NCI-H1694 treated with DMSO at 0.1 percent for 48 hours (cell line): ENCODE data around the gene SLC37A1.
A peak's percentile ranks its signal among the peaks of the same experiment; 100 is the strongest.

Experiments used
- DNase-seq: peaks from one replicate; lab custom pipeline; 2025; lab: John Stamatoyannopoulos, UW

Gene SLC37A1

DNA sequence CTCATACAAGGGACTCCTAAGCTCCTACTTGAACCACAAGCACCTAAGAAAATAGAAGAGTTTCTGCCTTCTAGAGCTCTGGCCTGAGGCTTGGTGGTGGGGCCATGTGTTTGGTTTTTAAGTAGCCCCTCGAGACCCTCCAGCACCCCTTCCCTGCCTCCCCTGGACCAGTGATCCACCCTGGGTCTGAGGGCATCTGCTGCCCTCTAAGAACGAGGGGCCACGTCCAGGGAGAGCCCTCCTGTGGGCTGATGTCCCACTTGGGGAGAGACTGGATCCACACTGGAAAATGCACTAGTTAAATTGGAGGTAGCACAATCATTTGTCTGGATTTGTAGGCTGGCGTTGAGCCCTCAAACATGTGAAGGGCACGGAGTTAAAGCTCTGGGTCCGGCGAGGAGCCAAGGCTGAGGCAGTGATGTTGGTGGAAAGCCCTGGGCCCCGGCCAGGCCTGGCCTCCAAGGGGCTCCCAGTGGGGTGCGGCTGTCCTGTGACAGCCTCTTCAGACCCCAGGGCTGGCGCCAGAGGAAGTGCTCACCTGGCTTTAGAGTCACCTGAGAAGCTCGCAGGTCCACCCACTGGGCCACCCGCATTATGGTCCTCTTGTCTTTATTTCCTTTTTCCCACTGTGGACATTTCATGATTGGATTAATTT, 65.2 kb downstream of the SLC37A1 start:
- no peak for DNase-seq

DNA sequence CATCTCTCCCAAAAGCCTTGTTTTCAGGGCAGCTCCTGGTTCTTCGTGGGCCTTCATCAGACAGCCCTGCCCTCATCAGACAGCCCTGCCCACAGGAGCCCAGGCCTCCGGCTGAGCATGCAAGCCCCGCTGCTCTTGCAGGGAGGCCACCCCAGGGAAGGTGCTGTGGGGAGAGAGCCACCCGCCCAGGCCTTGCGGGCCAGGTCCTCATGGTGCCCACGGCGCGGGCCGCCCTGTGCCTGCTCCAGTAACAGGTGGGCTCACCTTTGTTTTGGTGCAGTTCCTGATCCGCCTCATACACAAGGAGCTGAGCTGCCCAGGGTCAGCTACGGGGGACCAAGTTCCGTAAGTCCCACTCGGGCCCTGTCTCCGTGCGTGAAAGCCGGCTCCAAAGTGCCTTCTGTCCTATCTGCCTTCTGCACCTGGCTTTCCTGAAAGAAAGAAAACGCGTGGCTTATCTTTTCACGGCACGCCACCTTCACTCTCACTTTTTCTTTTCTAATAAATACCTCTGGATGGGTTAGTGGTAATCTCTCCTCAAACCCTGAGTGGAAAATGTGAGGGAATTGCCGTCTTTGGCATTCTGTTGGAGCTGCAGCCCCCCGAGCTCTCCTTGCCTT, 65.9 kb downstream of the SLC37A1 start:
- DNase-seq = no peak

DNA sequence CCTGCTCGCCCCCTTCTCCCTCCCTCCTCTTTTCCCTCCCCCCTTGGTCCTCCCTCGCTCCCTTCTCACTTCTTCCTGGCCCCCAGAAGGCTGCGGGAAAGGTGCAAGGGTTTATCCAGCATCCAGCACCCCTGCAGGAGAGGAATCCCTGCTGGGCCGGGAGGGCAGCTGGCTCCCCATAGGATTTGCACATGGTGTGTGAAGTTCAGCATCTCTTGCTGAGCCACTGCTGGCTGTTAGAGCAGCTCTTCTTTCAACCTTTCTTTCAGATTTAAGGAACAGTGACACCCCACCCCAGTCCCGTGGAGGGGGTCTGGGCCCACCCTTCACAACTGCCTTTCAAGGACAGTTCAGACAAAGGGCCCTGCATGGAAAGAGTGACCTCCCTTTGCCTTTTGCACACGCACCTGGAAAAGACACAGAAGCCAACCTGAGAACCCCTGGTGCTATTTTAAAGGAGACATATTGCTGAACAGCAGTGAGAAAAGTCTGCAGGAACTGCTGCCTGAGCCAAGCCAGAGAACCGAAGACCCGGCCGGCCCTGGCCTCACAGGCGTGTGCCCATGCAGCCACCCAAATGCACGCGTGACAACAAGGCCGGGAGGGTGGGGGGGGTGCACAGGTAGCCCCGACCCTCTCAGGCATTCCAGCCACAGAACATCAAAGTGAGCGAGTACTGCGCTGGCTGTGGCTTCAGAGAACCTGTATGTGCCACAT, 66.6 kb downstream of the SLC37A1 start:
- DNase-seq = no peak

DNA sequence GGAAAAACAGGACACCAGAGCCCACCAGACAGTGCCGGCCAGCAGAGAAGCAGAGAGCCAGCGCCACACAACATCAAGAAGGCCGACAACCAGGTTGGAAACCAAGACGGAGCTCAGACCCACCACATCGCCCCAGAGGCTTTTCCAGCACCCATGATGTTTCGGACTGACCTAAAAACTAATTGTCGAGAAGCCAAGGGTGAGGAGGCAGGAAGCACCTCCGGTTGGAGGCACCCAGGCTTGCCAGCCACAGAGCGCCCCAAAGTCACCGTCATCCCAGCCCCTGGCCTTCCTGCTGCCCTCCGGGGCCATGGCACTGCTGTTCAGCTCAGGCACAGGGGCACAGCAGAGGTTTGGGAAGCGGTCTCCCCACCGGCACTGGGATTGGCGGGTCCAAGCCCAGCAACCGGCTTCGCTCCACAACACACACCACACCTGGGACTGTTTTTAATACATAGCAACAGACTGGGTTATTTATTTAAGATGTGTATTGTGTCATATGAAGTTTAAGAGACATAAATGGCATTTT, 67.2 kb downstream of the SLC37A1 start:
- DNase-seq = no peak

DNA sequence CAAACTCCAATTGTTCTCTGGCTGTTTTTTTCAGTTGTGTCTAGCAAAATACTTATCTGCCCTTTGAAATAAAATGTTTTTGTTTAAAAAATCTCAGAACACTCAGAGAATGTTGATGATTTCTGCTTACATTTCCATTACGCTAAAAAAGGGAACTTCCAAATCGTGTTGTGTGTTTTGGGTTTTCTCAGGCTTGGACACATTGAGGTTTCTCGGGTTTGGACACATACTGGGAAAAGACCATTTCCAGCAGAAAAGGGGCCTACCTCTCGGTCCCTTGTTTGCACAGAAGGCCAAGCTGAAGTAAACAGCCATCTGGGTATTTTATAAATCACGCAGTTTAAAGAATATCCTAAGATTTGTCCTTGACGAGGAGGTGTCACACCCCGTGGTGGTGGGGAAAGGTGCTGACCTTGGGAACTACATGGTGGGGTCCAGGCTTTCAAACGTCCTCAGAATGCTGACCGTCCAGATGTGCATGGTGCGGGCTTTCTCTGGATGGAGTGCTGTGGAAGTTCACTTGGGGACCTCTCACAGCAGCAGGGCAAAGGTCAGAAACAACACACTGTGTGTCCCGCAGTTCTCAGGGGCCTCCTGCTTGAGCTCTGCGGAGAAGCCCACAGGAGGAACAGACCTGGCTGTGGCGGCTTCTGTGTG, 67.8 kb downstream of the SLC37A1 start:
- DNase-seq = no peak

DNA sequence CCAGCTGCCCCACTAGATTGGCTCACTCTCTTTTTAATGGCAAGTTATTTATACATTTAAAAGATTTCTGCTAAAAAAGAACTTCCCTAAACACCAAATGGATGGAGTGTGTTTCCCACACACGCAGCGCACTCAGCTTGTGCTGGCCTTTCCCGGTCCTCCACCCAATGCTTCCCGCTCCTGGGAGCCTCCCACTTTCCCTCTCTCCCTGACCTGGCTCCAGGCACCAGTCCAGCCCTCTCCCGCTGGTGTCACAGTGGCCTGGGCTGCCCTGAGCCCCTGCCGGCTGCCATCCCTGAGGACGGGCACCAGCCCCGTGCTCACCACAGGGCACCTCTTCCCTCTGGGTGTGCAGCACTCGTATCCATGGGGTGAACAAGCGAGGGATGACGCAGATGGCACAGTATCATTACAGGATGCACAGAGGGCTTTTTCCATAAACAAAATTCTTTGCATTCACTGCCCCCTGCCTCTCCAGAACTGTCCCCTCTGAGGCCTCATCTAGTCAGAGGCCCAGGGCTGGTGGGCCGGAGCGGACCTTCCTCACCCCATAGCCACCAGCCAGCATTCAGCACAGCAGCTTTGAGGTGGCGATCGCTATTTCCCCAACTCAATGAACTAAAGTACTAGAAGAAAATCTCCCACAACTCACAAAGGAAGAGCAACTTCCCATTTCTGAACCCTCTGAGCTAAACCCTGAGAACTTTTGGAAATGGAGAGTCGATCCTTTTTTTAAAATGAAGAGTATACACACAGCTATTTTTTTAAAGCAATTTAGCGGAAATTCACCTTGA, 68.5 kb downstream of the SLC37A1 start:
- no peak for DNase-seq

DNA sequence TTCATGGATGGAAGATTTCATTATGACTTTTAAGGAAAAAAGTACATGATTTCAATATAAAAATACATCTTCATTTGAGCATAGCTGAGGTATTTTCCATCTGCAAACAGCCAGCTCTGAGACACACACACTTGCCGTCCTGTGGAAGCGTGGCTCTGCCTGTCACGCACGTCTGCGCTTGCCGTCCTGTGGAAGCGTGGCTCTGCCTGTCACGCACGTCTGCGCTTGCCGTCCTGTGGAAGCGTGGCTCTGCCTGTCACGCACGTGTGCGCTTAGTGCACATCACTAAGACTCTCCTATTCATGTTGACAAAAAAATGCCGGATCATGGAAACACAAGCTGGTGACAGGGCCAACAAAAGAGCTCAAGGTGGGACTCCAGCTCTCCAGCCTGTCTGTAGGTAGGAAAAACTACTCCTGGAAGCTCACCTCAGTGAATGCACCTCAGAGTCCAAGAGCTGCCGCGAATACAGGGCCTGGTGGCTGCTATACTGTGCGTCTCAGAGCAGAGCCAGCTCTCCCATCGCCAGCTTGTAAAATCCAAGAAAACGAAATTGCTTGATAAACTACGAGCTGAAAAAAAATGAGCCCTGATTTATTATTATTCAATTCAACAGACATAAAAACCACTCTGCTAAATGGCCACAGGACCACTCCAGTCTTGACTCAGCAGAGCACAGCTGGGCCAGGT, 69.3 kb downstream of the SLC37A1 start:
- DNase-seq = no peak

DNA sequence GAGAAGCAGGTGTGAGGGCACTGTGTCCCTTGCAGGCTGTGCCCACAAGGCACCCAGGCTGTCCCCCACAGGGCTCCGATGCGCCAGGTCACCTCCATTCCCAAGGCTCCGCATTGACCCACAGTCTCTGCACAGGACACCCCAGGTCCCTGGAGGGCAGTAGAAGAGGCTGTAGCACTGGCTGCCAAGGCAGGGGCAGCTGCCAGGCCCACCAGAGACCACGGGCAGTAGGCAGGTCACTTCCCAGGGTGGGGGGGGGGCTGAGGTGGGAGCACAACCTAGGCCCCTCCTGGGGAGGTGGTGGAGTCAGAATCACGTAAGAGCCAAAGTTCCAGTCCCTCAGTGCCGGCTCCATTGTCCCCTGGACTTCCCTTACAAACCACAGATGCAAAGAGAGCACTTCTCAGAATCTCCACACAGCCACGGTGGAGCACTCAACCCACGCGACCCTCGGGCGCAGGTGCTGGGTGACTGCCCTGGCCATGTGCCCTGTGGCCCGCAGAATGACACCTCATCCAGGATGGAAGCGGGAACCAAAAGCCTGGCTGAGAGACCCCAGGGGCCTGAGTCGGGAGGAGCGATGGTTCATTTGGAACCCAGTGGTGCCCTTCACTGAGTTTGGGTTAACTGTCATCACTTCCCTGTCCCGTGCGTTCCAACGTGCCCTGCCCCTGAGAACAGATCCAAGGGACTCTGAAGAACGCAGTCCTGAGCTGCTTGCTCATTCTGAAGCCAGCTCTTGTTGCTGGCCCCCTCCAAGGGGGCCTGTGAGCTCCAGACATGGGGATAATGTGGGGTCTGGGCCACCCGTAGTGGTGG, 70.0 kb downstream of the SLC37A1 start:
- DNase-seq = no peak

DNA sequence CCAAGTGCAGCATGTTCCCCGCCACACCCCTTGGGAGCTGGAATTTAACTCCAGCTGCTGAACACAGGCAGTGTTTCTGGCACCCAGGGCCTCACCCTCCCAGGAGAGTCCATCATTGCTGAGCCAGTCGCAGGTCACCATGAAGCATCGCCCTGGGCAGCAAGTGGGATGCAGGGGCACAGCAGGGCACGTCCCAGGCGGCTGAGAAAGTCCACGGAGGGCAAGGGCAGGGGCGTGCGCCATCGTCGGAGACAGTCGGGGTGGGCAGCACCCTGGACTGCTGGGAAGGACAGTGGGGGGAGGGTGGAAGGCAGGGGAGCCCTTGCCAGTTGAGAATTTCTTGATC, 70.6 kb downstream of the SLC37A1 start:
- DNase-seq = no peak

DNA sequence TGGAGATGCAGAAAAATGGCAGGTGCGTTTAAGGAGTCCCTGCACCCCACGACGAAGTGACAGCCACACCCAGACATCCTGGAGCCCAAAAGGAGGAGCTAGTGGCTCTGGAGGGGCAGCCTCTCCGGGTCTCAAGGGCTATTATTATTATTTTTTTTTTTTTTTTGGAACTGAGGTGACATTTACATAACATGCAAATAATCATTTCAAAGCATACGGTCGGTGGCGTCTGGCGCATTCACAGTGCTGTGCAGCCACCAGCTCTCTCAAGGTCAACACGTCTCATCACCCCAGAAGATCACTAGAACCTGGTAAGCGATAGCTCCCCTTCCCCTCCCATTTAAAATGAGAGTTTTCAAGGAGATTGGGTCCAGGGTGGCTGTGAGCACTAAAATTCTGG, 72.2 kb downstream of the SLC37A1 start:
- DNase-seq = no peak

DNA sequence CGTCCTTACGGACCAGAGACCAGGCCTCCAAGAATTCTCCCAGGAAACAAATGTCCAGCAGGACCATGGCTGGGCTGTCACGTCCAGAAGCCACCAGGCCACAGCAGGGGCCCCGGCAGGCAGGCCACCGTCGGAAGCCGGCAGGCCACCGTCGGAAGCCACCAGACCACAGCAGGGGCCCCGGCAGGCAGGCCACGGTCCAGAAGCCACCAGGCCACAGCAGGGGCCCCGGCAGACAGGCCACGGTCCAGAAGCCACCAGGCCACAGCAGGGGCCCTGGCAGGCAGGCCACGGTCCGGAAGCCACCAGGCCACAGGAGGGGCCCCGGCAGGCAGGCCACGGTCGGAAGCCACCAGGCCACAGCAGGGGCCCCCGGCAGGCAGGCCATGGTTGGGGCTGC, 72.8 kb downstream of the SLC37A1 start:
- DNase-seq = no peak

DNA sequence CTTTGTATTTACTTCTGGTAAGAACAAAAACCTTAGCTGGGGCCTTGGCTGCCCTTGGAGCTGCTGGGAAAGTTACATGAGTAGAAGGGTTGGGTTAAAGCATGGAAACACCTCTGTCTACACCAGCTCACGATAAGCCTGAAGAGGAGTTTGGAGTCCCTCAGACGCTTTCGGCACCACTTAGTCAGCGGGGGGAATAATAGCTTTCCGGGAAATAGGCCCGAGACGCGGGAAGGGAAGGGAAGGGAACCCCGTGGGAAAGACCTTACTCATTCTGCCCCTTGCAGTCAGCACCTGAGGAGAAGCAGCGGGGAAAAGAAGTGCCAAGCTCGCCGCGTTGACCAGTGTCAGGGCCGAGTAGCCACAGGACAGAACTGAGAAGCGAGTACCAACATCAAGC, 73.4 kb downstream of the SLC37A1 start:
- DNase-seq = no peak

DNA sequence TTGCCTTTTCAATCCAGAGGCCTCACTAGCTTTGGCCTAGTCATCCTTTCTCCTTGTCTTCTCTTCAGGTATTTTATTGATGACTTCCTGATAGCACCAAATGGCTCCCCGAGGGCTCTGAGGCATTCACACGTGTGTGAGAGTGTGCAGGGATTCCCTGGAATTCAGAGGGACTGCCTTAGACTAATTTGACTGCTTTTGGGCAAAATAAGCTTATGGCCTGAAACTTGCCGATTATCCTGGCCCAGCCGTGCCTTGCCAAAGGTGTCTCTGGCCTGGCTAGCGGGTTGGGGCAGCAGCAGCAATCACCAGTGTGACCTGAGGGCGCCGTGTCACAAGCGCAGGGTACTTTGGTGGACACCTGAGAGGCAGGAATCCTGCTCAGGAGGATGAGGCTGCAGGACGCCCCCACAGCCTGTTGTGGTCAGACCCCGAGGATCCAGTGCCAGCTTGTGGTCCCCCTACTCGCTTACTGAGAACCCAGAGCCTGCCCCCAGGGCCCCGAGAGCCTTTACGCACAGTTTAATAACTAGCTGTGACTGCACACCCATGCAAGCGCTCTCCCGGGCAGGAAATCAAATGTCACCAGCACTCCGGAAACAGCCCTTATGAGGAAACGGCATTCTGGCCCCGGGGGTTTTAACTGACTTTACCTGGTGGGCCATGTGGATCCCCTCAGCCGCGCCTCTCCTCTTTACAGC, 76.9 kb downstream of the SLC37A1 start:
- no peak for DNase-seq

DNA sequence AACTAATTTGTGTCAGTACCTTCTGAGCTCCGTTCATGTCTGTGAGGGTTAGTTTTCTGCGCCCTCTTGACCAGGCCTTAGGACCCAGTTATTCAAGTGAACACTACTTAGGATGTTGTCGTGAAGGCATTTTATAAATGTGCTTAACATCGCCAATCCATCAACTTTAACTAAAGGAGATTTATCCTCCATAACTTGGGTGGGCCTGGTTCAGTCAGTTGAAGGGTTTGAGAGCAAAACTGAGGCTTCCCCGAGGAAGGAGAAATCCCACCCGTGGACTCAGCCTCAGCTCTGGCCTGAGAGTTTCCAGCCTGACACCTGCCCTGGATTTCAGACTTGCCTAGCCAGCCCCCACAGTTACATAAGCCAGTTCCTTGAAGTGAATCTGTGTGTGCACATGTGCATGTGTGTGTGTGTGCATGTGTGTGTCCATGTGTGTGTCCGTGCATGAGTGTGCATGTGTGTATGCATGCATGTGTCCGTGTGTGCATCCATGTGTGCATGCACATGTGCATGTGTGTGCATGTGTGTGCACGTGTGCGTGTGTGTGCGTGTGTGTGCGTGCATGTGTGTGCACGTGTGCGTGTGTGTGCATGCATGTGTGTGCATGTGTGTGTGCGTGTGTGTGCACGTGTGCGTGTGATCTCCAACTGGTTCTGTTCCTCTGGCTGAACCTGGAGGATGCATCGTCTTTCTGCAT, 77.7 kb downstream of the SLC37A1 start:
- DNase-seq = no peak

DNA sequence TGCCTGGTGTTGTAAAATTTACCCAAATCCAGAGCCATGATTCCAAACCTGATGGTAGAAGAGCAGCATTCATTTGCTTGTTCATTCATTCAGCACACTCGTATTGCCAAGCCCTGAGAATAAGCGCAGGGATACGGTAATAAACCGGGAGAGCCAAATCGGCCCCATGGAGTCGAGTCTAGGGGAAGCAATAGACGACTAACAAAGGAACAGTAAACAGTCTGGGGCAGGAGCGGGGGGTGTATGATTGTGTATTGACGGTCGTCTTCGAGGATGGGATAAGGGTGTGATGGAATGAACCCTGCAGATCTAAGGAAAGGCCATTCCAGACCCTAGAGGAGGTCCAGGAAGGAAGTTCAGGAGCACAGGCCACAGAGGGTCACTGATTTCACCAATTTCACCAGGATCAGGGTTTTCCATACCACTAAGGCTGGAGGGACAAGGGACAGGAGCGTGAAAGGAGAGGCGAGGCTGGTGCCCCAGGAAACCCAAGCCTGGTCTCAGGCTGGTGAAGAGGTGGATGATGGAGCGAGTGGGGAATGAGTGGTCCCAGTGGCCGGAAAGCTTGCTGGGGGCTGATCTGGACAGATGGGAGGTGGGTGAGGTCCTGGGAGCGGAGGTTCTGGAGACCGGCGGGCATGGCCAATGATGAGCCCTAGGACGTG, 78.6 kb downstream of the SLC37A1 start:
- DNase-seq = no peak

DNA sequence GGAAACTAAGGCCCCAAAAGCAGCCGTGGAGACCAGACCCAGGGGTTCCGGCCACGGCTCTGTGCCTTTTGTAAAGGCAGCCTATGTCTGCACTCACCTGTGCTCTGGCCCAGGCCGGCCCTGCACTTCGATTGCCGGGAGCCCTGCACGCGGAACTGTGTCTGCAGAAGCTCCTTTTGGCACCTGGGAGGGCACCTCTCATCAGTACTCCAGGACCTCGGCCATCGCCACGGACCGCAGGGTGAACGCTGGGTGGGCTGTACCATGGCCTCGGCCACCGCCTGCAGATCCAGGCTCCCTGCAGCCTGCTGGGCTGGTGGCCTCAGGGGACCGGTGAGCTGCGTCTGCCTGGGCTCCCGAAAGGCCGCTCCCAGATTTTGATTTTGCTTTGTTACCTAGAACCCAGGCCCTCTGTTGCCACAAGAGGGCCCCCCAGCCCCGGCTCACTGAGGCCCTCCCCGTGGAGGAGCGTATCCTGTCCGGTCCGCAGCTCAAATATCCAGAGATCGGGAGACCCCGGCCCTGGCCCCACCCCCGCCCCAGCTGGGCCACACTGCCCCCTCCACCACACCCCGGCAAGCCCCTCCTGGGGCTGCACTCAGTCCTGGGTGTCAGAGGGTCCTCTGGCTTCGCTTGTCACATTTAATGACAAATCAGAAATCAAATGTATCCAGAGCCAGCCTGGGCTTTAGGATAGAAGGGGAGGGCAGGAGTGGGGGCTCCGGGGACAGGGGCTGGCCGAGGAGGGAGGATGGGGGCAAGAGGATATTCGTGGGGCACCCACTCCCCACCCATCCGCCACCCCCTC, 79.6 kb downstream of the SLC37A1 start:
- peak; percentile 53 for DNase-seq

DNA sequence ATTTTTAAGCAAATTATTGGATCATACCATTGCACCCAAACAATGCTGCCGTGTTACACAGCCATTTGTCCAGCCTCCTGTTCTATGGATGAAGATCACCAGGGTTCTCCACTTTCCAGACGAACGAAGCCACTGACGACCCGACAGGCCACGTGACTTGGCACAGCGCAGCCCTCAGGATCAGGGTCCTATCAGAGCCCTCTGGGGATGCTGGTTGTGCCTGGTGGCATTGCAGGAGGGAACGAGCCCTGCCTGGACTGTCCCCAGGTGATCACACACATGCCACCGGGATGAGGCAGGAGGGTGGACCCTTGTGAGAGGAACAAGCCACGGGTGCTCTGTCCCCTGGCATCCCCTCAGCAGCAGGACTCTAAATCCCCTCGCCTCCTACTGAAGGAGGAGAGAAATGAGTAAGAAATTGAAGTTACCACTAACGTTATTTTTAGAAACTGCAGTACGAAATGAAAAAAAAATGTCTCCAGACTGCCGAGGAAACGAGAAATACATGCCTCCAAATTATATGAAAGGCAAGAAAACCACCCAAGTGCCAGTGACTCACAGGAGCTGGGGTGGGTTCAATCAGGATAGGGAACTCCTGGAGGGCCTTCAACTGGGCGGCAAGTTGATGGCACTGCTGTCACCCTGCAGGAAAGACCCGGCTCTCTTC, 81.1 kb downstream of the SLC37A1 start:
- DNase-seq = no peak
